Astrocyte of the spinal cord (primary cell): ENCODE data around the gene NCKAP5.

Experiments
- DNase-seq: peaks from one replicate; pipeline ENCODE4 v3.0.0; 2011; ENCODE audit warnings: low read depth, low spot score
- H3K4me3 ChIP-seq: 2 replicates; pipeline ENCODE4 v1.5.1; 2011; ENCODE audit warnings: low read depth, mild to moderate bottlenecking, low read length, moderate library complexity
- in situ Hi-C: cut with HindIII; loops from 2 replicates; pipeline ENCODE4 v1.10.0; 2017; ENCODE audit warnings: low sequenced_read_pairs
- TF ChIP-seq, protein P1 (sequence below): IDR thresholded peaks from 2 replicates; pipeline ENCODE4 v1.5.1; 2012; ENCODE audit warnings: low read depth, mild to moderate bottlenecking, low read length, inconsistent platforms

The NCKAP5 gene

DNA sequence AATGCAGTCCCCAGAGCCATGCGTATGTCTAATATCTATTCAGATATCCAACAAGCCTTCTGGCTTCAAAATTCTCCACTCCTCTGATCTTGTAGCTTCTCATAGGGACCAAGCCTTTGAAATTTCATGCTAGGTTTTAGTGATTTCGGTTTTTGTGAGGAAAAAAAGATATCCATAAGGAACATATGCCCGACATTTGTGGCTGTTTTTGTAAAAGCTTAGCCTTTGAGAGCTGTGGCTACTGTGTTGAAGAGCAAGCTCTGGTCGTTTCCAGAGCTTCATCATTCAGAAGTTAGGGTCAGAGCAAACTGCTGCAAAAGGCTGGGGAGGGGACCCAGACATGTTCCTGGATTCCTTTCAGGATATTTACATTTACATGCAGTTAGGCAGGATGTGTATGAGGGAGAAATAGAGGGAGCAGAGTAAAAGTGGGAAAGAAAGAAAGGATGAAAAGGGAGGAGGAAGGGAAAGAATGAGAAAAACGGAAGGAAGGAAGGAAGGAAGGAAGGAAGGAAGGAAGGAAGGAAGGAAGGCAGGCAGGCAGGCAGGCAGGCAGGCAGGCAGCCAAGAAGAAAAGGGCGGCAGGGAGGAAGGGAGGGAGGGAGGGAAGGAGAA is 70.2 kb downstream of the NCKAP5 start:
- no peak overlapping the region for H3K4me3 ChIP-seq
- in situ Hi-C loops = no loop called here
- TF ChIP-seq, protein P1, sequence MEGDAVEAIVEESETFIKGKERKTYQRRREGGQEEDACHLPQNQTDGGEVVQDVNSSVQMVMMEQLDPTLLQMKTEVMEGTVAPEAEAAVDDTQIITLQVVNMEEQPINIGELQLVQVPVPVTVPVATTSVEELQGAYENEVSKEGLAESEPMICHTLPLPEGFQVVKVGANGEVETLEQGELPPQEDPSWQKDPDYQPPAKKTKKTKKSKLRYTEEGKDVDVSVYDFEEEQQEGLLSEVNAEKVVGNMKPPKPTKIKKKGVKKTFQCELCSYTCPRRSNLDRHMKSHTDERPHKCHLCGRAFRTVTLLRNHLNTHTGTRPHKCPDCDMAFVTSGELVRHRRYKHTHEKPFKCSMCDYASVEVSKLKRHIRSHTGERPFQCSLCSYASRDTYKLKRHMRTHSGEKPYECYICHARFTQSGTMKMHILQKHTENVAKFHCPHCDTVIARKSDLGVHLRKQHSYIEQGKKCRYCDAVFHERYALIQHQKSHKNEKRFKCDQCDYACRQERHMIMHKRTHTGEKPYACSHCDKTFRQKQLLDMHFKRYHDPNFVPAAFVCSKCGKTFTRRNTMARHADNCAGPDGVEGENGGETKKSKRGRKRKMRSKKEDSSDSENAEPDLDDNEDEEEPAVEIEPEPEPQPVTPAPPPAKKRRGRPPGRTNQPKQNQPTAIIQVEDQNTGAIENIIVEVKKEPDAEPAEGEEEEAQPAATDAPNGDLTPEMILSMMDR = no peak
- DNase-seq = no peak

DNA sequence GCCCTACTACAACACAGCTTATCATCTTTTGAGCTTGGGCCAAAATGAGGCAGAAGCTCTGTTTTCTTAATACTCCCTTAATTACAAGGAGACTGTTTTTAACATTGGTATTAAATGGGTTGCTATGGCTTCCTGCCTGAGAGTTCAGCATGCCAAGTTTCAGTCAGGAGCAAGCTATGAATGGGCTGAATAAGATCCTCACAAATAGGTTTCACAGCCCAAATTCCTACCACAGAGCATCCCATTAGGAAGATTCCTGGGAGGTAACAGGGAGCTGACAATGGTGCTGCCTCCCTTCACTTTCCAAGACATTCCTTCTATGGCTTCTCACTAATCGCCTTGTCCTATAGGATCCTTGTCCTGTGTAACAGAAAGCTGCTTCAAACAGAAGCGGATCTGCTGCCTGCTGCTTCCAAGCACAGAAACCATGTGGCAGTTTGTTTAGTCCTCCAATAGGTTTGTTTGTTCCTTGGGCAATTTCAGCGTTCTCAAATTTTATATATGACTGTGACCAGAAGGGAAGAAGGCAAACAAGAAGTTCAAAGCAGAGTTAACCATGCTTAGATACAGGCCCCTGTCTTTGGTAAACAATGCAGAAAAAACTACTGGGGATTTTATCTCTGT is 70.9 kb downstream of the NCKAP5 start:
- in situ Hi-C loops = no loop called here
- DNase-seq = no peak
- no peak overlapping the region for H3K4me3 ChIP-seq
- TF ChIP-seq, protein P1 = no peak

DNA sequence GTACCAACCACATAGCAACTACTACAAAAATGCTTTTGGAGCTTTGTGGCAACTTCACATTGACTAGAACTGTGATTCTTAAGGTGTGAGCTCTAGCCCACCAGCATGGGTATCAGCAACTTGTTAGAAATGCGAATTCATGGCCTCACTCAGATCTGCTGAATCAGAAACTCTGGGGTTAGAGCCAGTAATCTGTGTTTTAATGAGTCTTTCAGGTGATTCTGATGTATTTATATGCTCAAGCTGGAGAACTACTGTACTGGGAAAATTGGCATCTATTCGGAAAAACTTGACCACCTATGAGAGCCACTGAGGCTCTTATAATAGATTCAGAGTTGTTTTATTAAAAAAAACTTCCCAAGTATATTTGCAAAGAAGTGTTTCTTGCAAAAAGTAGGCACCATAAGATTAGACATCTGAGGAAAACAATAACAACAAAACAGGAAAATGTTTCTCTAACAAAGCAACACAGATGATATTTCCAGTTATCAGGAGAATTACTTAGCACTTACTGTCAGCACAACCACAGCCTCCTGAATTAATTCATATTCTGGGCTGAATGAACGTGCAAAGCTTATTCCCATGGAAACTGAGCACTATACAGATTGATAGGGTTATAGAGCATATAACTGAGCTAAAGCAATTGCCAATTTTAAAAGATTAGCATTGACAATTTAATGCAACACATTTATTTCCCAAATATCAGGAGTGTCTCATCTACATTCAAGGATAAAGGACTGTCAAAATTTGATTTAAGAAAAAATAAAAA is 71.6 kb downstream of the NCKAP5 start:
- in situ Hi-C loops = no loop called here
- H3K4me3 ChIP-seq = no peak overlapping the region
- TF ChIP-seq, protein P1 = no peak
- DNase-seq = no peak

DNA sequence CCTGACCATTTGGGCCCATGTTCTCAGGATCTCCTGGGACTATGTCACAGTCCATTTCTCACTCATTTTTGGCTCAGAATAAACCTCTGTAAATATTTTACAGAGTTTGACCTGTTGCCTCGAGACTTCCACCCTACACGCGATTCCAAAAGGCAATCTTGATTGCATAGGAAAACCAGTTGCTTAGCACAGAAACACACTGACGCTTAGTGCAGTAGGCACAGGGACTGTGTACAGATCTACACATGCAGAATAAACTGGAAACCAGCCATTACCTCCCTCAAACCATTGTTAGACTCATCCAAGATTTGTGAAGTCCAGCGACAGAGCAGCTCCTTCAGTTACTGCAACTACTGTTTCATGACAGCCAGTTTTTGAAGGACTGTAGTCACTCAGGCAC is 73.0 kb downstream of the NCKAP5 start:
- no peak overlapping the region for H3K4me3 ChIP-seq
- no peak for DNase-seq
- in situ Hi-C loops = no loop called here
- TF ChIP-seq, protein P1 = no peak

DNA sequence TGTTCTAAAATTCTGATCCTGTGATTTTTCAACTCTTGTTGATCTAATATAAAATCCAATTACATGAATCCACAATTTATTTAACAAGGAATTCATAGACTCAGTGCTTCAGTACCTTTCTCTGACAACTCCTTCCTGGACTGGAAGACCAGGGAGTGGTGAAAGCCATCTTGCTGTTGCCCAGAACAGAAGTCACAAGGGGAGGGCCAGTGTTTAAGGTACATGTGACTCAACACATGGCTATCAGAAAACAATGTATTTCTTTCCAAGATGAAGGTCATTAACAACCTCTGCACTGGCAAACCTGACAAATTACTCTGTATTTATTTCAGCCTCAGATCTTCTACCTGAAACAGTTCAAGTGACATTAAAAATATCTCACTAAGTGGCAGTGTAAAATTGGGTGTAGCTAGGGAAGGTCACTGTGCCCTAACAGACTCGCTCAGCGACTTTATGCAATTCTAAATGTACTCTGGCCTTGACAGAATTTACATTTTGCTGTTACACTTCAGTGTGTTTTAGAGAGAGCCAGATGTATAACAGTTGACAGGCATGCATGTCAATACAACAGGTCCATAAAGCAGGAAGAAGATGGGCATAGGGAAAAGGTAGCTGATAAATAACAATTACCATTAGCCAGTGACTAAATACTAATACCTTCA is 75.4 kb downstream of the NCKAP5 start:
- DNase-seq = no peak
- H3K4me3 ChIP-seq = no peak overlapping the region
- in situ Hi-C loops = no loop called here
- TF ChIP-seq, protein P1 = no peak

DNA sequence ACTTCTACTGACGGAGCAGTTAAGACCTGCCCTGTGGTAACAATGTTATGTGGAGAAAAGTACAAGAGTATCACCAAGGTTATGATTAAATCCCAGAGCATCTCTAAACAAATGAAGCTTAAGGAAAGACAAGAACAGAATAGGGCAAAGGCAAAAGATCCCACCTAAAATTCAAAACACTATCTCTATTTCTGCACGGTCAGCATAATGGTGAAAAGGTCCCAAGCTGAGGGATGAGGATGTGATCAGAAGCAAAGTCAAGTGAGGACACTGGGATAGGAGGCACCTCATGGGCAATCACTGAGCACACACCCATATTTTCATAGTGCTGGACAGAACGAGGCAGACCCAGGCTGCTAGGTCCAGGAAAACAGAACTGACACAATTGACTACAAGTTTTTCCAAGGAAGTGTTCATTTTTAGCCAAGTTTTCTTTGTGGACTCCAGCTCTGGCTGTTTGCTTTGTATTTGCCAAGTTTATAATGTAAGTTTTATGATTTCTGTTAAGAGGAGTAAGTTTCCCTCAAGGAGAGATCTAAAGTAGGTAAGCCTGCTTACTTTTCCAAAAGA is 77.8 kb downstream of the NCKAP5 start:
- no peak overlapping the region for H3K4me3 ChIP-seq
- in situ Hi-C loops = no loop called here
- TF ChIP-seq, protein P1 = no peak
- no peak for DNase-seq
